K562 (cell line): Measurements from ENCODE around the gene DBNL. TPM values are rescaled to one million over a fixed set of nuclear protein-coding genes. Genes with fewer than 3 reads are reported as not detected.

Experiments used
- BMI1 ChIP-seq: fragments of 150-350 bp; IDR thresholded peaks from 2 replicates; pipeline ENCODE4 v1.6.1; 2014; ENCODE audit warnings: low read length
- BRF2 ChIP-seq: IDR thresholded peaks from 3 replicates; pipeline ENCODE4 v1.6.1; 2011; ENCODE audit warnings: borderline replicate concordance, mild to moderate bottlenecking; ENCODE audit not compliant: insufficient read length, insufficient read depth
- CTCFL ChIP-seq: IDR thresholded peaks from 2 replicates; pipeline ENCODE4 v1.6.1; 2011; ENCODE audit warnings: borderline replicate concordance, low read depth, mild to moderate bottlenecking, moderate library complexity, low read length; ENCODE audit not compliant: insufficient read depth, poor library complexity, severe bottlenecking
- FUS ChIP-seq: fragments of 200-400 bp; formaldehyde crosslinking; optimal IDR thresholded peaks from 2 replicates; pipeline ENCODE3; 2017; ENCODE audit warnings: low read depth, low read length
- HMBOX1 ChIP-seq: sonication (generic); IDR thresholded peaks from 2 replicates; pipeline ENCODE4 v1.6.1; 2016
- KAT2B ChIP-seq: IDR thresholded peaks from one replicate; pipeline ENCODE4 v1.6.1; 2012; ENCODE audit warnings: low read depth, mild to moderate bottlenecking, control low read depth, inconsistent platforms, low read length, moderate library complexity
- MAFF ChIP-seq: IDR thresholded peaks from 2 replicates; pipeline ENCODE4 v1.6.1; 2012; ENCODE audit warnings: low read length, improper control_type of control experiment
- PYGO2 ChIP-seq: fragments of 450-650 bp; IDR thresholded peaks from 2 replicates; pipeline ENCODE4 v1.6.1; 2016; ENCODE audit warnings: mild to moderate bottlenecking, missing genetic modification characterization, moderate library complexity, missing compliant biosample characterization
- STAG1 ChIP-seq: sonication (generic); formaldehyde crosslinking; IDR thresholded peaks from 2 replicates; pipeline ENCODE4 v1.5.0; 2020; ENCODE audit warnings: missing genetic modification reagents, borderline replicate concordance
- TAF9B ChIP-seq: fragments of 450-650 bp; IDR thresholded peaks from 2 replicates; pipeline ENCODE4 v1.6.1; 2018; ENCODE audit warnings: mild to moderate bottlenecking; ENCODE audit not compliant: partially characterized antibody
- TCF7 ChIP-seq: sonication (generic); IDR thresholded peaks from 2 replicates; pipeline ENCODE4 v1.6.1; 2016; ENCODE audit warnings: antibody characterized with exemption, borderline replicate concordance
- XRCC5 ChIP-seq: fragments of 200-400 bp; formaldehyde crosslinking; IDR thresholded peaks from 2 replicates; pipeline ENCODE4 v1.6.1; 2017; ENCODE audit warnings: low read depth, mild to moderate bottlenecking, low read length
- YY1 ChIP-seq, 3 experiments: IDR thresholded peaks; 2 replicates each; pipeline ENCODE4 v1.6.1; 2011; ENCODE audit warnings: low read length in 2 of 3, mild to moderate bottlenecking in 2 of 3, moderate library complexity in 2 of 3, borderline replicate concordance in 1 of 3, control low read depth in 1 of 3, low read depth in 1 of 3; ENCODE audit not compliant: insufficient read depth in 3 of 3, insufficient replicate concordance in 2 of 3, control insufficient read depth in 1 of 3, insufficient read length in 1 of 3; ENCODE audit errors: extremely low read depth in 1 of 3
- ZFP30 ChIP-seq: fragments of 250-450 bp; sonication (Bioruptor Pico); IDR thresholded peaks from 2 replicates; pipeline ENCODE4 v1.8.0; 2022; ENCODE audit warnings: moderate library complexity, mild to moderate bottlenecking, inconsistent platforms, borderline replicate concordance
- ZNF274 ChIP-seq: IDR thresholded peaks from 2 replicates; pipeline ENCODE4 v1.6.1; 2011; ENCODE audit warnings: low read depth, mild to moderate bottlenecking, low read length, moderate library complexity, borderline replicate concordance
- ZNF324 ChIP-seq: fragments of 250-450 bp; sonication (Bioruptor Pico); IDR thresholded peaks from 2 replicates; pipeline ENCODE4 v1.4.0; 2020; ENCODE audit warnings: mild to moderate bottlenecking
- ZNF57 ChIP-seq: fragments of 450-650 bp; formaldehyde crosslinking; IDR thresholded peaks from 2 replicates; pipeline ENCODE4 v1.4.0; 2020; ENCODE audit warnings: mild to moderate bottlenecking, moderate library complexity
- ZNF592 ChIP-seq: fragments of 450-650 bp; IDR thresholded peaks from 2 replicates; pipeline ENCODE4 v1.6.1; 2017; ENCODE audit warnings: antibody characterized with exemption, mild to moderate bottlenecking
- polyA plus RNA-seq, 8 experiments: library from polyadenylated mRNA; depleted of rRNA in 4 of 8; stranded (reverse) in 5 of 8; unstranded in 3 of 8; fragments of >200 nt; fragmentation: Nextera tagmentation in 2 of 8; fragmentation: Illumina TruSeq in 1 of 8; extraction: Ambion mirVana in 2 of 8; extraction: Trizol in 1 of 8; gene quantifications; 2 replicates each; pipeline versions ENCODE4 v1.2.1 to v1.2.3, GENCODE V29; 2011 to 2014; ENCODE audit warnings: inconsistent platforms in 1 of 8, missing spikeins in 1 of 8
- total RNA-seq, 7 experiments: library from RNA; depleted of rRNA in 6 of 7; stranded (reverse); fragments of >200 nt in 6 of 7; fragmentation: Illumina TruSeq in 2 of 7; extraction: Trizol in 2 of 7; gene quantifications; 2 replicates each; pipeline versions ENCODE4 v1.2.1 to v1.2.3, GENCODE V29; 2011 to 2021; ENCODE audit warnings: low replicate concordance in 1 of 7

Gene DBNL
- total and polyA plus RNA-seq, 9 of the 15 experiments (the other 6 are each of a cell fraction or from before 2014, with no cell fraction given): 1.9 to 65.1 (median 38.9) TPM

- no peak for TF ChIP-seq HMBOX1
- no peak for TF ChIP-seq ZNF592
- no peak for TF ChIP-seq ZNF324 (CRISPR knock-in tag)
- TF ChIP-seq FUS: no peak
- TF ChIP-seq YY1 (IDR thresholded peaks at IDR 0.05; ENCODE audit: borderline replicate concordance in 1 of 3, control insufficient read depth in 1 of 3, extremely low read depth in 1 of 3, insufficient read depth in 3 of 3, insufficient read length in 1 of 3, insufficient replicate concordance in 2 of 3, low read depth in 1 of 3, low read length in 2 of 3): peak; percentile 40 to 82 (median 67)
- no peak for TF ChIP-seq TCF7
- no peak for TF ChIP-seq BRF2
- TF ChIP-seq ZNF274: no peak
- TF ChIP-seq MAFF: no peak
- no peak for TF ChIP-seq STAG1 (CRISPR knock-in tag)
- no peak for TF ChIP-seq KAT2B
- TF ChIP-seq TAF9B: peak; percentile 83
- no peak for TF ChIP-seq ZNF57 (CRISPR knock-in tag)
- TF ChIP-seq ZFP30: no peak
- no peak for TF ChIP-seq PYGO2
- no peak for TF ChIP-seq XRCC5
- no peak; the same call in 1 of the 2 replicates for TF ChIP-seq BMI1
- TF ChIP-seq CTCFL: no peak
Measured at GRCh38 chr7:44044315-44045225, at the start of gene DBNL (continued).
